ENCODE results near the gene EFNB1.

DNA sequence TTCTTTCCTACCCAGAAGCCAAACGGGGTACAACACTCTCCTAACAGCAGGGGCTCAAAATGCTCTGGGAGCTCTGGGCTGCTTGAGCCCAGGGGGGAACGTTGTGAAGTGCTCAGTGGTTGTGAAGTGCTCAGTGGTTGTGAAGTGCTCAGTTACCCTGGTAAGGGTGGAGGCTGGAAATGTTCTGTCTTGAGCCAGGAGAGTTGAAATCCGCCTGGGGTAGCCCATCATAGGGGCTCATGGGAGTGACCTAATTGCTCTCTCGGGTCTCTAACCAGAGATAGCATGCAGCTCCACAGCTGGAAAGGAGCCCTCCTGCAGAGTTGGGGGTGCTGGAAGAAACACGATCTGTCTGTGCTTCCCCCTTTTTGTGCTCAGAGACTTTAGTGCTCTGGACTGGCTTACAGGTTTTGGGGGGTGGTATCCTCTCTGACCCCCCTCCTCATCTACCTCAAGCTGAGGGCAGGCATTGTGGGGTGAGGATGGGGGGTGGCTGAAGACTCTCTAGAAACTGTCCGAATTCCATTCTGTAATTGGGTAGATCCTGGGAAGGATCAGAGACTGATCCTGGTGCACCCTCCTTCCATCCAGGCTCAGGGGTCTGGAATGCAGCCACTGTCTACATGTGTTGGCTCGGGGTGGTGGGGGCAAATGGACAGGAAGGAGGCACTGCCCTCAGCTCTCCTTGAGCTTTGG is 2.7 kb downstream of the EFNB1 start:
- no peak for TF ChIP-seq POLR2A (IDR thresholded peaks at IDR 0.05)
- TF ChIP-seq, protein P1, sequence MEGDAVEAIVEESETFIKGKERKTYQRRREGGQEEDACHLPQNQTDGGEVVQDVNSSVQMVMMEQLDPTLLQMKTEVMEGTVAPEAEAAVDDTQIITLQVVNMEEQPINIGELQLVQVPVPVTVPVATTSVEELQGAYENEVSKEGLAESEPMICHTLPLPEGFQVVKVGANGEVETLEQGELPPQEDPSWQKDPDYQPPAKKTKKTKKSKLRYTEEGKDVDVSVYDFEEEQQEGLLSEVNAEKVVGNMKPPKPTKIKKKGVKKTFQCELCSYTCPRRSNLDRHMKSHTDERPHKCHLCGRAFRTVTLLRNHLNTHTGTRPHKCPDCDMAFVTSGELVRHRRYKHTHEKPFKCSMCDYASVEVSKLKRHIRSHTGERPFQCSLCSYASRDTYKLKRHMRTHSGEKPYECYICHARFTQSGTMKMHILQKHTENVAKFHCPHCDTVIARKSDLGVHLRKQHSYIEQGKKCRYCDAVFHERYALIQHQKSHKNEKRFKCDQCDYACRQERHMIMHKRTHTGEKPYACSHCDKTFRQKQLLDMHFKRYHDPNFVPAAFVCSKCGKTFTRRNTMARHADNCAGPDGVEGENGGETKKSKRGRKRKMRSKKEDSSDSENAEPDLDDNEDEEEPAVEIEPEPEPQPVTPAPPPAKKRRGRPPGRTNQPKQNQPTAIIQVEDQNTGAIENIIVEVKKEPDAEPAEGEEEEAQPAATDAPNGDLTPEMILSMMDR (IDR thresholded peaks at IDR 0.05), result no peak
